KMS-11 (cell line): ENCODE measurements around the gene HSPA12B.

Experiments
- H2AFZ ChIP-seq: fragments of 200-600 bp; sonication (generic); 2 replicates; pipeline ENCODE4 v1.6.1; 2016; ENCODE audit warnings: antibody characterized with exemption, mixed run types, low read depth
- H3K27ac ChIP-seq: fragments of 200-600 bp; sonication (generic); 2 replicates; pipeline ENCODE4 v1.6.1; 2016; ENCODE audit warnings: mild to moderate bottlenecking, mixed run types
- H3K27me3 ChIP-seq: fragments of 200-600 bp; sonication (generic); 2 replicates; pipeline ENCODE4 v1.6.1; 2017; ENCODE audit warnings: mild to moderate bottlenecking, low read depth, mixed run types, moderate library complexity; ENCODE audit not compliant: insufficient read depth
- H3K36me3 ChIP-seq: fragments of 200-600 bp; sonication (generic); 2 replicates; pipeline ENCODE4 v1.6.1; 2017; ENCODE audit warnings: mild to moderate bottlenecking, mixed run types; ENCODE audit not compliant: insufficient read depth
- H3K4me1 ChIP-seq: fragments of 200-600 bp; sonication (generic); 2 replicates; pipeline ENCODE4 v1.6.1; 2016; ENCODE audit warnings: mild to moderate bottlenecking, low read depth, mixed run types; ENCODE audit not compliant: poor library complexity, severe bottlenecking
- H3K4me2 ChIP-seq: fragments of 200-600 bp; sonication (generic); 2 replicates; pipeline ENCODE4 v1.7.0; 2016; ENCODE audit warnings: mild to moderate bottlenecking, mixed run types
- H3K4me3 ChIP-seq: fragments of 200-600 bp; sonication (generic); IDR thresholded peaks from 2 replicates; pipeline ENCODE4 v1.6.1; 2017; ENCODE audit warnings: low read depth, low read length, mixed read lengths; ENCODE audit not compliant: insufficient read depth
- H3K79me2 ChIP-seq: fragments of 200-600 bp; sonication (generic); 2 replicates; pipeline ENCODE4 v1.6.1; 2016; ENCODE audit warnings: low read depth, mixed run types; ENCODE audit not compliant: insufficient read depth
- H3K9ac ChIP-seq: fragments of 200-600 bp; sonication (generic); 2 replicates; pipeline ENCODE4 v1.6.1; 2016; ENCODE audit warnings: mild to moderate bottlenecking, mixed run types
- H4K20me1 ChIP-seq: fragments of 200-600 bp; sonication (generic); 2 replicates; pipeline ENCODE4 v1.6.1; 2016; ENCODE audit warnings: mild to moderate bottlenecking, mixed run types; ENCODE audit not compliant: insufficient read depth
- CTCF ChIP-seq: fragments of 200-600 bp; sonication (generic); conservative IDR thresholded peaks from 2 replicates; pipeline ENCODE4 v1.6.1; 2017; ENCODE audit warnings: low read depth, mild to moderate bottlenecking, antibody characterized with exemption, low read length, moderate library complexity, mixed read lengths

Gene HSPA12B

GRCh38 chr20:3701061-3701998, 31.2 kb upstream of the HSPA12B start:
- no peak overlapping the region for H3K4me3 ChIP-seq
- no peak for TF ChIP-seq CTCF
- no peaks in the 10 kb centered on the region for H4K20me1 ChIP-seq
- no peak overlapping the region for H3K4me2 ChIP-seq
- no peak overlapping the region for H3K9ac ChIP-seq
- H2AFZ ChIP-seq = no peak overlapping the region
- no peaks in the 10 kb centered on the region for H3K4me1 ChIP-seq
- no peak overlapping the region for H3K27ac ChIP-seq
- H3K79me2 ChIP-seq = no peaks in the 10 kb centered on the region
- H3K36me3 ChIP-seq = no peaks in the 10 kb centered on the region
- no peaks in the 10 kb centered on the region for H3K27me3 ChIP-seq

- no peak overlapping the region for H3K9ac ChIP-seq
- H2AFZ ChIP-seq = no peak overlapping the region
- no peaks in the 10 kb centered on the region for H4K20me1 ChIP-seq
- TF ChIP-seq CTCF = no peak
- no peak overlapping the region for H3K27ac ChIP-seq
- no peaks in the 10 kb centered on the region for H3K4me1 ChIP-seq
- no peaks in the 10 kb centered on the region for H3K27me3 ChIP-seq
- H3K36me3 ChIP-seq = no peaks in the 10 kb centered on the region
- no peak overlapping the region for H3K4me3 ChIP-seq
- H3K4me2 ChIP-seq = no peak overlapping the region
- H3K79me2 ChIP-seq = no peaks in the 10 kb centered on the region
These were observed 29.7 kb upstream of the HSPA12B start for GRCh38 chr20:3702611-3703391.

GRCh38 chr20:3704087-3704486, 28.4 kb upstream of the HSPA12B start:
- Histone ChIP-seq H3K79me2 (no peaks in the 10 kb centered on the region), H4K20me1 (no peaks in the 10 kb centered on the region), H3K36me3 (no peaks in the 10 kb centered on the region), H3K4me1 (no peaks in the 10 kb centered on the region), H3K27ac (no peak overlapping the region), H3K4me3 (no peak overlapping the region), H3K27me3 (no peaks in the 10 kb centered on the region), H3K4me2 (no peak overlapping the region), H3K9ac (no peak overlapping the region), H2AFZ (no peak overlapping the region)
- TF ChIP-seq CTCF = no peak

- no peak overlapping the region for H3K9ac ChIP-seq
- H3K4me1 ChIP-seq = no peaks in the 10 kb centered on the region
- H3K36me3 ChIP-seq = no peaks in the 10 kb centered on the region
- TF ChIP-seq CTCF = no peak
- no peaks in the 10 kb centered on the region for H3K27me3 ChIP-seq
- H2AFZ ChIP-seq = no peak overlapping the region
- no peak overlapping the region for H3K4me2 ChIP-seq
- H3K4me3 ChIP-seq = no peak overlapping the region
- H4K20me1 ChIP-seq = no peaks in the 10 kb centered on the region
- no peaks in the 10 kb centered on the region for H3K79me2 ChIP-seq
- H3K27ac ChIP-seq = no peak overlapping the region
These were observed 27.0 kb upstream of the HSPA12B start for GRCh38 chr20:3705491-3705969.
